HG03159 (cell line): ENCODE data around the gene AQP3.
"Not testable (repeated sequence)": the region's sequence is repeated elsewhere in the genome, so short reads cannot be mapped to it uniquely, and the experiment has no call there.

Experiments used
- ATAC-seq: cut with Tn5 transposase; IDR thresholded peaks from one replicate; pipeline ENCODE4 v1.9.1; 2021; ENCODE audit warnings: mild to moderate bottlenecking, moderate library complexity; ENCODE audit not compliant: unreplicated experiment

Gene AQP3

GRCh38 chr9:33465596-33466564 lies 18.5 kb upstream of the AQP3 start:
- ATAC-seq = no peak

GRCh38 chr9:33465096-33465495 lies 17.7 kb upstream of the AQP3 start:
- ATAC-seq = no peak

- no peak for ATAC-seq
These were observed 16.7 kb upstream of the AQP3 start for GRCh38 chr9:33464045-33464636.

GRCh38 chr9:33463151-33463550 lies 15.8 kb upstream of the AQP3 start:
- no peak for ATAC-seq

- no peak for ATAC-seq
These were observed 14.1 kb upstream of the AQP3 start for GRCh38 chr9:33461492-33461891.

GRCh38 chr9:33460854-33461253 lies 13.5 kb upstream of the AQP3 start:
- ATAC-seq = no peak

GRCh38 chr9:33459115-33459514 lies 11.7 kb upstream of the AQP3 start:
- no peak for ATAC-seq

- peak; percentile 48 for ATAC-seq
These were observed 11.1 kb upstream of the AQP3 start for GRCh38 chr9:33458444-33458843.

GRCh38 chr9:33455945-33456344 lies 8.6 kb upstream of the AQP3 start:
- no peak for ATAC-seq

- ATAC-seq = not testable (repeated sequence)
These were observed 8.1 kb upstream of the AQP3 start for GRCh38 chr9:33455456-33455855.

GRCh38 chr9:33454661-33455026 lies 7.3 kb upstream of the AQP3 start:
- not testable (repeated sequence) for ATAC-seq

GRCh38 chr9:33453999-33454660 lies 6.7 kb upstream of the AQP3 start:
- ATAC-seq = no peak

GRCh38 chr9:33453286-33453860 lies 6.0 kb upstream of the AQP3 start:
- no peak for ATAC-seq

GRCh38 chr9:33452828-33453271 lies 5.5 kb upstream of the AQP3 start:
- ATAC-seq = no peak

- no peak for ATAC-seq
These were observed 3.3 kb upstream of the AQP3 start for GRCh38 chr9:33450621-33451146.

GRCh38 chr9:33449715-33450114 lies 2.3 kb upstream of the AQP3 start:
- no peak for ATAC-seq

- no peak for ATAC-seq
These were observed 583 bp upstream of the AQP3 start for GRCh38 chr9:33447799-33448553.

- ATAC-seq = peak; percentile 85
These were observed 1.0 kb downstream of the AQP3 start for GRCh38 chr9:33446240-33446945.

GRCh38 chr9:33445389-33446239 lies 1.8 kb downstream of the AQP3 start:
- ATAC-seq = no peak
